Stimulated activated CD8-positive, alpha-beta memory T cell treated with anti-CD3 and anti-CD28 coated beads, Interleukin-12 subunit alpha, Interleukin-12 subunit beta, amount 100 ng/mL, for 24 hours (primary cell): ENCODE results near the gene AKR1E2.
"Not testable (repeated sequence)": the region's sequence is repeated elsewhere in the genome, so short reads cannot be mapped to it uniquely, and the experiment has no call there.

ENCODE experiments used
- DNase-seq: peaks from one replicate; pipeline ENCODE4 v3.0.0-alpha.2; 2020; ENCODE audit errors: extremely low read depth

Gene AKR1E2

DNA sequence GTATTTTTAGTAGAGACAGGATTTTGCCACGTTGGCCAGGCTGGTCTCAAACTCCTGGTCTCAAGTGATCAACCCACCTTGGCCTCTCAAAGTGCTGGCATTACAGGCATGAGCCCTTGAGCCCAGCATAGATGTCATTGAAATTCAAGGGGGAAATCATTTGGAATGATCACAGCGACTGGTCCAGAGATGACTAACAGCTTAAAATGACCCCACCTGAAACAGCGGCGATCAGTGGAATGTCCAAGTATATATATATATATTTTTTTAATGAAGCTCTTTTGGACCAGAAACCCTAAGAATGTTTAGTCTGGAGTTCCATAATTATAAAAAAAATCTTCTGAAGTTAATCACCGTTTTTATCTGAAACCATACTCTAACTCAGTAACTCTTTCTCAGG, 12.5 kb upstream of the AKR1E2 start:
- DNase-seq: no peak

DNA sequence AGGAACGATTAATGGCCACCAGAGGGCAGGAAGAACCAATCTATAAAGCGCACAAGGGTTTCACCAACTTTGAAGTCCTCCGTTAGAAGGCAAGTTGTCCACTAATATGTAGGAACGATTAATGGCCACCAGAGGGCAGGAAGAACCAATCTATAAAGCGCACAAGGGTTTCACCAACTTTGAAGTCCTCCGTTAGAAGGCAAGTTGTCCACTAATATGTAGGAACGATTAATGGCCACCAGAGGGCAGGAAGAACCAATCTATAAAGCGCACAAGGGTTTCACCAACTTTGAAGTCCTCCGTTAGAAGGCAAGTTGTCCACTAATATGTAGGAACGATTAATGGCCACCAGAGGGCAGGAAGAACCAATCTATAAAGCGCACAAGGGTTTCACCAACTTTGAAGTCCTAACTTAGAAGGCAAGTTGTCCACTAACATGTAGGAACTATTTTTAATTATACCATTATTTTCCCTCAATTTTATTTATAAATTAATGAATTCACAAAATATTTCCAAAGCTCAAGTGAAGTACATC, 10.3 kb upstream of the AKR1E2 start:
- DNase-seq: not testable (repeated sequence)

DNA sequence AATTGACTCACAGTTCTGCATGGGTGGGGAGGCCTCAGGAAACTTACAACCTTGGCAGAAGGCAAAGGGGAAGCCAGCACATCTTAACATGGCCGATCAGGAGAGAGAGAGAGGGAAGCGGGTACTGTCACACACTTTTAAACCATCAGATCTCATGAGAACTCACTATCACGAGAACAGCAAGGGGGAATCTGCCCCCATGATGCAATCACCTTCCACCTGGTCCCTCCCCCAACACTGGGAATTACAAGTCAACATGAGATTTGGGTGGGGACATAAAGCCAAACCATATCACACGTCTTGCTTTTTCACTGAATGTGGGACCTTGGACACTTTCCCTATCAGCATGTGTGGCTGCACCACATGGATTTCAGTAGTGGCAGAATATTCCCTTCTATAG, 9.0 kb upstream of the AKR1E2 start:
- DNase-seq: no peak

- no peak for DNase-seq
These were observed 6.9 kb upstream of the AKR1E2 start for GRCh38 chr10:4819067-4819466.

DNA sequence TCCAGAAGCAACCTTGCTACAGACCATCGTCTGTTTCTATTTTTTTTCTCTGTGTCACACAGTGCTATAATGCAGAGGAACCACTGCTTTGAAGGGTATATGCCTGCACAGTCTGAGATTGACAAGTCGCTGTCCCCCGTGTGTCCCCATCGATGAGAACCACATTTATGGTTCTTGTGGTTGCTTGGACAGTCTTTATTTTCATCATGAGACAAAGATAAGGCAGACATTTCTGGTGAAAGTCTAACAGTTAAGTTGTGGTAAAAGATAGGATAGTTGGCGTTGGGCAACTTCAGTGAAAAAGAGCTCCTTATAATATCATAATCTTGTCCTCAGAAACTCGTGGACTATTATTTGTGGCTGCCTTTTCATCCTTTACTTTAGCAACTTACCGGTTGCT, 6.3 kb upstream of the AKR1E2 start:
- no peak for DNase-seq

GRCh38 chr10:4820804-4821401, 5.1 kb upstream of the AKR1E2 start:
- no peak for DNase-seq

DNA sequence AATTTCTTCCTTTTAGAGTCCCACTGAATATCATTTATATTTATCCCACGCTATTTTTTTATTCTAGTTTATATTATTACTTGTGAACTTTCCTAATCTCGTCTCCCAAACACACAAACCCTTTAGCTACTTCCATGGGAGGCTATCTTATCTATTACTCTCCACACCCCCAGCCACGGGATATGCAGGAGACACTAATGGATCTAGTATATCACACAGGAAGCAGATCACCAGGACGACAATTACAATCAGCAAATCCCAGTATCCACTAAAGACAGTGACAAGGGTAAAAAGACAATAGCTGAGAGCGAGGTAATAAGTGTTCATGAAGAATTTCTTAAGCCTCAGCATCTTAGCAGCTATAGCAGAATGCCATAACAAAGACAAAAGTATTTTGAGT, 3.8 kb upstream of the AKR1E2 start:
- DNase-seq: no peak

DNA sequence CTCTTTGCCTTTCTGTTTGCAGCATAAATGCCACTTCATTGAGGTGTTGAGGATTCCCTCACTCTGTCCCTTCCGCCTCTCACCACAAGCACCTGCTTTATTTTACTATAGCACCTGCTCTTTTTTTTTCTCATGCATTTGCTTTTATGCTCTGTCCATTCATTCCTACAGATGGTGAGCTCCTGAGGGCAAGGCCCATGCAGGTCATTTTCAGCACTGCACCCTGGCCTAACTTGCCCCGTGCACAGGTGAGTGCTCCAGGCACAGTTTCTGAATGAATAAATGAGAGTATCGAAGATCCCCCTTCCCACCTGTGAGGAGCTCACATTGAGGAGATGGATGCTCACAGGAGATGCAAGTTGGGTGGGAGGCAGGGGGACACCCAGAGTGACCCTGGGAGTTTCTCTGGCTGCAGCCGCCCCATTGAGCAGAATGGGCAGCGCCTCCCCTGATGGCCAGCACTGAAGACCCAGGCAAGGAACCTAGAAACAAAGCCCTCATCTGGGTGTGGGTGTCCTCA, 1.2 kb upstream of the AKR1E2 start:
- DNase-seq: no peak

DNA sequence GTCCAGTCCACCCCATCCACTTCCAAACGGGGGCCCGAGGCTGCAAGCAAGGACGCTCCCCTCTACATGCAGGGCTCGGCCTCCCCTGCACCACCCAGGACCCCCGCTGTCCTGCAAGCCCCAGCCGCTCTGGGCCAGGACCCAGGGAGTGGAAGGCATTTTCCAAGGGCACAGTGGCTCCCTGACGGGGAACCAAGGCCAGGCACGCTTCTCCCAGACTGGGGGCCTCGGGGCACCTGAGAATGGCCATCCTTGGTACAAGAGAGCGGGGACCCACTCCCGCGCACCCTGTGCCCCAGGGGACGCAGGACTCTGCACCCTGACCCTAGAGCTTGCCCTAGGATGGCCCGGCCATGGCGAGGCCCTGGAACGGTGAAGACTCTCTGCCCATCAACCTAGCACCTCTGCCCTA, 545 bp upstream of the AKR1E2 start:
- DNase-seq: no peak

GRCh38 chr10:4826792-4827324, 851 bp downstream of the AKR1E2 start:
- DNase-seq: no peak

GRCh38 chr10:4828005-4828404, 2.0 kb downstream of the AKR1E2 start:
- DNase-seq: no peak

DNA sequence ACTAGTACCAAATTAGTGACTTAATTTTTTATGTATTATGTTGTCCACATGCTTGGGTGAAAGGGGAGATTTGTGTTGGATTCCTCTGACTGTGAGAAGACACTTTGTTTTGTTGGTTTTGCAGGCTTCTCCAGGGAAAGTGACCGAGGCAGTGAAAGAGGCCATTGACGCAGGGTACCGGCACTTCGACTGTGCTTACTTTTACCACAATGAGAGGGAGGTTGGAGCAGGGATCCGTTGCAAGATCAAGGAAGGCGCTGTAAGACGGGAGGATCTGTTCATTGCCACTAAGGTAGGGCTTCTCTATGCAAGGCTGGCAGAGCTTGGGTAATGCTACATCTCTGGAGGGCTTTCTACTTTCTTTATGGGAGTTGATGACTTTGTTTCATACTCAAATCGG, 4.5 kb downstream of the AKR1E2 start:
- DNase-seq: no peak

- DNase-seq: no peak
These were observed 5.1 kb downstream of the AKR1E2 start for GRCh38 chr10:4831091-4831490.

DNA sequence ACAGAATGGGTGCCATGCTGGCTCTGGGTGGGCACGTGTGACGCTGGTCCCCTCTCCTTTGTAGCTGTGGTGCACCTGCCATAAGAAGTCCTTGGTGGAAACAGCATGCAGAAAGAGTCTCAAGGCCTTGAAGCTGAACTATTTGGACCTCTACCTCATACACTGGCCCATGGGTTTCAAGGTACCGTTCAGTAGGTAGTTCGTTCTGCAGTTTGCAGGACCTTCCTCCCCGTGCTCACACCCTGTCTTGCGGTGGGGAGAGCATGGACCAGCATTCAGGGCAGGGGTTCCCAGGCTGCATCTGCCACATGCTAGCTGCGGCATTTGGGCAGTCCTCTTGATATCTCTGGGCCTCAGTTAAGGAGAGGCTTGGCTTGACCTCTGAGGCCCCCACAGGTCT, 7.3 kb downstream of the AKR1E2 start:
- DNase-seq: no peak

DNA sequence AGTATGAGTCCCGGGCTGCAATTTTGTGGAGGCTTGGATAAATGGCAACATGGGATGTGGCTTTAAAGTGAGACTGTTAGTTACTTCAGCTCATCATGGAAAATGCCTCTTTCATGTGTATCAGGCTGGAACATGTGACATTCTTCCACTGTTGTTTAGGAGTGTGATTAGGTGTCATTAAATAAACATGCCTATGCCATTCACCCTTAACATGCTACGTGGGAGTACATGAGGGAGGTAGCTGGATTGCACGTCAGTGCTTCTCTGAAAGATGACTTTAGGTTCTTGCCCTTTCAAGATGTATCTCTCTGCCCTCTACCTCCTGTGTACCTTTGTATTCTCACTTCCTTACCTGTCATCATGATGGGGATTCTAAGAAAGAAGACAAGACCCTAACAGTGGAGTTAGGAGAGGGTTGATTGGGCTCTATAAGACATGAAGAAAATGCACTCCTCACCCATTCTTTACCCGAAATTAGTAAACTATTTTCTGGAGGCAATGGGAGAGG, 8.9 kb downstream of the AKR1E2 start:
- no peak for DNase-seq

GRCh38 chr10:4835494-4835918, 9.5 kb downstream of the AKR1E2 start:
- no peak for DNase-seq

DNA sequence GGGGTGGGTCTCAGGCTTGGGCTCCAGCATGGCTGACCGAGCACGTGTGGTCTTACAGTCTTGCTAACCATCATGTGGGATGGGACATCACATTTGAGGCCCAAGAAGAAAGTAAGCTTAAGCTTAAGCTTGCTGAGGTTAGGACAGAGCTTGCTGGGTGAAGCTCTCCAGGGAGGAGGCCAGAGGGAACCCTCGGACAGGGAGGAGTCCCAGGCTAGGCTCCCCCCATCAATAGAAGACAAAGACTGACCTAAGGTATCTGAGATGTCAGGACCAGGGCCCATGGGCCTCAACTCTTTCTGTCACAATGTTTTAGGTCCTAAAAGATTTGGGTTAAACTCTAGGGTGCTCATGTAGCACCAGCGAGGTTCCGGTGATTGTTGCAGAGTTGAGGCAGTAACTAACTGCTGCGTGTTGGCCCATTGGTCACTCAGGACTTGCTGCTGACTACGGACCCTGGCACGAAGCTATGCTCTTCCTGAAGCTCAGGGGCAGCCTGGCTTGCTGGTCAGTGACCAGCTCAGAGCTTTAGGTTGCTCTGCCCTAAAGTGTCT, 10.5 kb downstream of the AKR1E2 start:
- no peak for DNase-seq

GRCh38 chr10:4837551-4837950, 11.5 kb downstream of the AKR1E2 start:
- DNase-seq: no peak

DNA sequence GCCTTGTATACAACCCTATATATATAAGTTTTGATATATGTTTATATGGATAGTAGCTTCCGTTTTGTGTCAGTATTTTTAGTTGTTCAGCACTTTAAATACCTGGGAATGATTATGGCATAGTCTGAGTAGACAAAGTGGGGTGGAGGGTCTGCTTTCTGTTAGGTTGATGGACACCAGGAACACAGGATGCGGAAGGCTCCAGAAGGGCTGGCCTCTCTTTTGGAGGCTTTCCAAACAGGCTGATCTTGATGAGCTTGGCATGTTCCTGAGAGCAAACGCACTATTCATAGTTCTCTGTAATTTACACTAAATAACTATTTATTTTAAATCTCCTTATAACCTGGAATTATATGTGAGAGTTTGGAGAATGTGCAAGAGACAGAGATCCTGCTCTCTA, 12.7 kb downstream of the AKR1E2 start:
- no peak for DNase-seq

DNA sequence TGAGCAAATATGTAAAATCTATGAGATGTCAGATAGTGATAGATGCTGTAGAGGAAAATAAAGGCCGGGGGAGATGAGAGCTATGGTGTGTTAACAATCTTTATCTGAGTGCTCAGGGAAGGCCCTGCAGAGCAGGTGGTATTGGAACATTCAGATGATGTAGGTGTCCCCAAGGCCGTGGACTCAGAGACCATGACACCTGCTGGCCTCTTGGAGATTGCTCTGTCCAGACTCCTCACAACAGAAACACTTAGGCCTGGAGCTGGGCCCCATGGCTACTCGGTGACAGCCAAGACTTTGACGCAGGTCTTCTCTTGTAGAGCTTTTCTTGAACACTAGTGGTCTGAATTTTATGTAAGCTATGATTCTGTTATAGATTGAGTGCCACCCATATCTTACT, 13.3 kb downstream of the AKR1E2 start:
- DNase-seq: no peak

DNA sequence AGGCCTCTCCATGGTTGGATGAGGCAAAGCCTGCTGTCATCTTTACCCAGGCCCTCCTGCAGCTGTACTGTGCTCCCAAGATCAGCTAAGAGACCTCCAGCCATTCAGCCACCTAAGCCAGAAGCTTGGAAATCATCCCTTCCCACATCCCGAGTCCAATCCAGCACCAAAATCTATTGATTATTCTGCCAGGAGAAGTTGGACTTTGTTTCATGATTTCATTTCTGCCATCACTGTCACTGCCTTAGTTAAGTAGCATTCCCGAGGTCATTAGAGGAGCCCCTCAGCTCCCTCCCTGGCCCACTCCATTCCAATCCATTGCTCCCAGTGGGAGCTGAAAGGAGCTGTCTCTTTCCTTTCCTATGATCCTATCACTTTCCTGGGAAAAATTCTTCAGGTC, 14.1 kb downstream of the AKR1E2 start:
- DNase-seq: no peak

DNA sequence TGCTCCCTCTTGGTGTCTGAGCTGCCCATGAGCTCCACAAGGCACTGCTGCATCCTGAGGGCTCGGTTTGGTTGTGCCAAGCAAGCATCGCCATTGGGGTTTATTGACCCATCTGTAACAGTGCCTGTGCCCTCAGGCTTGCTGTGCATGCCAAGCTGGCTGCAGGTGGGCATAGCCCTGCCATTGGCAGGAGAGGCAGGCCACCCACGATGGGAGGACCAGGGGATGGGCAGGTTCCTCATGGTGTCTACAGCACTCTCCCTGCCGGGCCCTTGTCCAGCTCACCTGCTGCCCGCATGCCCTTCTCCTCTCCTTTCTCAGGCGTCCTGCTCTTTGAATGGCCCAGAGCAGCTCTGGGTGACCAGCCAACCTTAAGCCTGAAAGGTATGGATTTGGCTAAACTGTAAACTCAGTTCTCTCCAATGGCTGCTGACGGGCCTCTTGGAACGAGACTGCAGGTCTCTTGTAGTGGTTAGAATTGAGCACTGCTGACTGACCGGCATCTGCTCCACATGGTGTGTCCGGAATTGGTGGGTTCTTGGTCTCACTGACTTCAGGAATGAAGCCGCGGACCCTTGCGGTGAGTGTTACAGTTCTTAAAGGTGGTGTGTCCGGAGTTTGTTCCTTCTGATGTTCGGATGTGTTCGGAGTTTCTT, 17.6 kb downstream of the AKR1E2 start:
- DNase-seq: no peak

DNA sequence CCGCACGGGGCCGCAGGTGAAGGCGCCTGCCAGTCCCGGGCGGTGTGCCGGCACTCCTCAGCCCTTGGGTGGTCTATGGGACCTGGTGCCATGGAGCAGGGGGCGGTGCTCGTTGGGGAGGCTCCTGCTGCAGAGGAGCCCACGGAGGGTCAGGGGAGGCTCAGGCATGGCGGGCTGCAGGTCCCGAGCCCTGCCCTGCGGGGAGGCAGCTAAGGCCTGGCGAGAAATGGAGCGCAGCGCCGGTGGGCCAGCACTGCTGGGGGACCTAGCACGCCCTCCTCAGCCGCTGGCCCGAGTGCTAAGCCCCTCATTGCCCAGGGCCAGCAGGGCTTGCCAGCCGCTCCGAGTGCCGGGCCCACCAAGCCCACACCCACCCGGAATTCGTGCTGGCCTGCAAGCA, 18.9 kb downstream of the AKR1E2 start:
- DNase-seq: no peak
